ENCODE measurements around the gene PNMT.

GRCh38 chr17:39619786-39620101 is 48.5 kb upstream of the PNMT start:
- TF ChIP-seq CTCF (IDR thresholded peaks at IDR 0.05) (no peak), POLR2A (IDR thresholded peaks at IDR 0.05) (no peak)

Data from testis (tissue), 2 donors.